GM21723 (cell line): Measurements from ENCODE around the gene SULF2.

Experiments
- ATAC-seq: cut with Tn5 transposase; IDR thresholded peaks from one replicate; pipeline ENCODE4 v1.9.1; 2021; ENCODE audit warnings: mild to moderate bottlenecking, moderate library complexity; ENCODE audit not compliant: unreplicated experiment

SULF2 gene

GRCh38 chr20:47672886-47673670, 112.2 kb downstream of the SULF2 start:
- ATAC-seq = no peak

- ATAC-seq = no peak
These were observed 113.1 kb downstream of the SULF2 start for GRCh38 chr20:47672166-47672565.

- no peak for ATAC-seq
These were observed 114.4 kb downstream of the SULF2 start for GRCh38 chr20:47670913-47671312.

- ATAC-seq = no peak
These were observed 115.1 kb downstream of the SULF2 start for GRCh38 chr20:47669927-47670890.

GRCh38 chr20:47669489-47669888, 115.8 kb downstream of the SULF2 start:
- no peak for ATAC-seq

GRCh38 chr20:47669152-47669425, 116.2 kb downstream of the SULF2 start:
- no peak for ATAC-seq

GRCh38 chr20:47668313-47669151, 116.7 kb downstream of the SULF2 start:
- ATAC-seq = no peak

- ATAC-seq = no peak
These were observed 117.6 kb downstream of the SULF2 start for GRCh38 chr20:47667531-47668312.

- no peak for ATAC-seq
These were observed 118.2 kb downstream of the SULF2 start for GRCh38 chr20:47667086-47667485.

- no peak for ATAC-seq
These were observed 119.0 kb downstream of the SULF2 start for GRCh38 chr20:47666304-47666703.

- ATAC-seq = no peak
These were observed 119.9 kb downstream of the SULF2 start for GRCh38 chr20:47665221-47665991.

GRCh38 chr20:47664744-47665143, 120.5 kb downstream of the SULF2 start:
- no peak for ATAC-seq

GRCh38 chr20:47664068-47664437, 121.2 kb downstream of the SULF2 start:
- no peak for ATAC-seq

- ATAC-seq = no peak
These were observed 121.8 kb downstream of the SULF2 start for GRCh38 chr20:47663354-47664067.

GRCh38 chr20:47662483-47663353, 122.6 kb downstream of the SULF2 start:
- no peak for ATAC-seq

- ATAC-seq = no peak
These were observed 123.6 kb downstream of the SULF2 start for GRCh38 chr20:47661714-47662113.

- no peak for ATAC-seq
These were observed 124.1 kb downstream of the SULF2 start for GRCh38 chr20:47660983-47661700.

- ATAC-seq = no peak
These were observed 124.7 kb downstream of the SULF2 start for GRCh38 chr20:47660602-47660905.
